DMS153 treated with DMSO at 0.1 percent for 48 hours (cell line): Measurements from ENCODE around the gene COL23A1.
"Not testable (repeated sequence)": the region's sequence is repeated elsewhere in the genome, so short reads cannot be mapped to it uniquely, and the experiment has no call there.

Experiments used
- DNase-seq: peaks from one replicate; lab custom pipeline; 2025; ENCODE audit not compliant: unreplicated experiment; lab: John Stamatoyannopoulos, UW

Gene COL23A1

DNA sequence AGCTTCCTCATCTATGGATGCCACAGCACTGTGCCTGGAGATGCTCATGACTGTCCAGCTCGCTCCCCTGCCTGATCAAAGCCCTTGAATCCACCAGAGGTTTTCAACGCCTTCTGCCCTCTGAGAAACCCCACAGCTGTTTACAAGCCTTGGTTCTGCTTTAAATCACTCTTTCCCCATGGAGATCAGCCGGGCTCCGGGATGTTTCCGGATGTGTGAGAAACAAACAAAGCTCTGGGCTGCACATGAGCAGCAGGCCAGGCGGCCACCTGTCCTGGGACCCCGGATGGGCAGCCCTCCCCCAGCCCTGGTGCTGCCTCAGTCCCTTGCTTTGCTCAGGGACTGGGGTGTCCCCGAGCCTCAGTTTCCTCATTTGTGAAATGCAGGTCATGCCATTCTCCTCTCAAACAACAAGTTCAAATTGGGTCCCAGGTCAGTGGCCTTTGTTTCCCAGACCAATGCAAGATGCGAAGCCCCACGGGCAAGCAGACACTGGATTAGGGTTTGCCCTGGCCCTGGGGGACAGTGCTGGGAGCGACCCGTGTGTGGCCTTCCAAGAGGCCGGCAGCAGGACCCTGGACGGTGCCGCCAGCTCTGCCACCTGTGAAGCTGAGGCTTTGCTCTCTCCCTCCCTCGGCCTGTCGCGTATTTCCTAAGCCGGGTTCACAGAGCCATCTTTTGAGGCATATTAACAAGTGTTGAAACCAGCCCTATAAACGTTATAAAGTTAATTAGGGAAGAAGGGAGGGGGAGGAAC lies 315.2 kb downstream of the COL23A1 start:
- no peak for DNase-seq

GRCh38 chr5:178273665-178274541 lies 316.3 kb downstream of the COL23A1 start:
- DNase-seq: no peak

- DNase-seq: no peak
Measured at GRCh38 chr5:178273041-178273440, 317.2 kb downstream of the COL23A1 start.

DNA sequence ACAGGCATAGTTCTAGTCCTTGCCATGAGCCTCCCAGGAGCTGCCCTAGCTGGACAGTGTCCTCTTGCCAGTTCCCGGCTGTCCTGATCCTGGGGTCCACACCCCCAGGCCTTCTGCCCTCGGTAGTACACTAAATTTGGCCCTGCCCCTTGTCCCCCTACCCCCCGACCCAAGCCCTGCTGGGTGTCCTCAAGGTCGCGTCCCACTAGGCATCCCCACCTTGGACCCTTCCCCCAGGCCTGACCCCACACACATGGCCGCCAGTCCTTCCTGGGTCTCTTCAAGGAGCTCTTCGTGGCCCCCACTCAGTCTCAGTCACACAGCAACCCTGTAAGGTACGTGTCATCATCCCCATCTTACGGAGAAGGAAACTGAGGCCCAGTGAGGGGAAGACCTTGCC lies 317.6 kb downstream of the COL23A1 start:
- no peak for DNase-seq

DNA sequence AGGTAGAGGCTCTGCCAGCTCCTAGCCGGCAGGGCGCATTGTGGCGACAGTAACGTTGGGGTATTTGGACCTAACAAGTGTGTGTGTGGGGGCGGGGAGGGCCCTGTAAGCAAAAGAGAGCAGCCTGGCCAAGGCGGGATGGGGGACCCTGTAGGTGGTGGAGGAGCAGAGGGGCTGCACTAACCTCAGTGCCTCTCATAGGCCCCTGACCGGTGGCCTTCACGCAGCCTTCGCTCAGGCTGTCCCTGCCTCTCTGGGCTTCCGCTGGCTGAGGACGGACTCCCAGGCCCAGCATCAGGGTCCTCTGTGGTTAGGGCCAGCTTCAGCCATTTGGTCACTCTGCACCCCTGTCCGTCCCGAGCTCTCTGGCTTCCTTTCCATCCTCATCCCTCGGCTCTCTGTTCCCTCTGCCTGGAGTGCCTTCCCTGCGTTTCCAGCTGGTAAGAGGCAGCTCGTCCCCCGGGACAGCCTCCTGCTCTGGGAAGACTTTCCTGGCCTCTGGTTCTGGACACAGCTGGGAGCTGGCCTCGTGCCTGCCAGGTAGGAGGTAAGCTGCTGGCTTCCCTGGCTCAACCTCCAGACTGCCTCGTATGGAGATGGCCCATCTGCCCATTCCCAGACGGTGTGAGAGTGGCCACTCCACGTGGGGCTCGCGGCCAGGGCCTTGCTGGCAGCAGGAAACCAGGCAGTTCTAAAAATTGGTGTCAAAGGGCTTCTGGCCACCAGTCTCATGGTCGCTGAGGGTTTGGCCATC lies 318.3 kb downstream of the COL23A1 start:
- DNase-seq: no peak

- DNase-seq: no peak
Measured at GRCh38 chr5:178271231-178271630, 319.0 kb downstream of the COL23A1 start.

DNA sequence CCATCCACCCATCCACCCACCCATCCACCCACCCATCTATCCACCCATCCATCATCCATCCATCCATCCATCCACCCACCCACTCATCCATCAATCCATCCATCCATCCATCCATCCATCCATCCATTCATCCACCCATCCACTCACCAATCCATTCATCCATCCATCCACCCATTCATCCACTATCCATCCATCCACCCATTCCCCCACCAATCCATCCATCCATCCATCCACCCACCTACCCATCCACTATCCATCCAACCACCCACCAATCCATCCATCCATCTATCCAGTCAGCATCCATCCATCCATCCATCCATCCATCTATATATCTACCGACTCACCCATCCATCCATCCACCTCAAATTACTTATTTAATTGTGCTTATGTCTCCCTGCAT lies 320.7 kb downstream of the COL23A1 start:
- no peak for DNase-seq

DNA sequence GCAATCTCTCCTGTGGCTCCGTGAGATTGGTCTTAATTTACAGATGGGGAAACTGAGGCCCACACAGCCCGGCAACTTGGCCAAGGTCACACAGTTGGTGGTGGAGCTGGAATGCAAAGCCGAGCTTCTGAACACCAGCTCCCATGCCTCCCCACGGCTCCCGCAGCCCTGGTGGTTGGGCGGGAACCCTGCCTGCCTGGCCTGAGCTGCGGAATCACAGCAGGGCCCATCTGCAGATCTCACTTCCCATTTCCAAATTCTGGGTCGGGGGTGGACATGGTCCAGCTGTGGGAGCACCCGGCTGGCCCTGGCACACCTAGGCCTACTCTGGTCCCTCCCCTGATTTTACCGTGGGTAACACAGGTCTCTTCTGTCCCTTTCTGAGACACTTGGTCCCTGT lies 322.3 kb downstream of the COL23A1 start:
- no peak for DNase-seq

- DNase-seq: no peak
Measured at GRCh38 chr5:178267245-178267644, 322.9 kb downstream of the COL23A1 start.

GRCh38 chr5:178266581-178266980 lies 323.6 kb downstream of the COL23A1 start:
- DNase-seq: no peak

- DNase-seq: no peak
Measured at GRCh38 chr5:178265746-178266145, 324.4 kb downstream of the COL23A1 start.

GRCh38 chr5:178264044-178264443 lies 326.1 kb downstream of the COL23A1 start:
- DNase-seq: no peak

- no peak for DNase-seq
Measured at GRCh38 chr5:178261666-178262600, 328.3 kb downstream of the COL23A1 start.

- DNase-seq: no peak
Measured at GRCh38 chr5:178259623-178260536, 330.3 kb downstream of the COL23A1 start.

GRCh38 chr5:178257650-178258049 lies 332.5 kb downstream of the COL23A1 start:
- DNase-seq: no peak

DNA sequence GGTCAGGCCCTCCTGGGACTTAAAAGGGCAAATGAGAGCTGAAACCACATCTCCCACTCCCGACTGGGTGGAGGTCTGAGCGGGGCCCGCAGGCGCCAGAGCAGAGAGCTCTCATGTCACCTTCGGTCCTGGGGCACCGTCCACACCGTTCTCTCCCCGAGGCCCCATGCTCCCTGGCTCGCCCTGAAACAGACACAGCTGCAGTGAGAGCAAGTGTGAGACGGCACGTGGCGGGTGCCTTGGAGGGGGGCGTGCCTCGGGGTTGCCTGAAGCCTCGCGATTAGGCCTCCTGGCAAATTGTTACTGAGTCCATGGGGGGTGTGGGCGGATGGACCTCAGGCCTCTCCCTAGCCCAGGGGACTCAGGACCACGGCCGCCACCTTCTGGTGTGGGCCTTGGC lies 333.4 kb downstream of the COL23A1 start:
- no peak for DNase-seq

DNA sequence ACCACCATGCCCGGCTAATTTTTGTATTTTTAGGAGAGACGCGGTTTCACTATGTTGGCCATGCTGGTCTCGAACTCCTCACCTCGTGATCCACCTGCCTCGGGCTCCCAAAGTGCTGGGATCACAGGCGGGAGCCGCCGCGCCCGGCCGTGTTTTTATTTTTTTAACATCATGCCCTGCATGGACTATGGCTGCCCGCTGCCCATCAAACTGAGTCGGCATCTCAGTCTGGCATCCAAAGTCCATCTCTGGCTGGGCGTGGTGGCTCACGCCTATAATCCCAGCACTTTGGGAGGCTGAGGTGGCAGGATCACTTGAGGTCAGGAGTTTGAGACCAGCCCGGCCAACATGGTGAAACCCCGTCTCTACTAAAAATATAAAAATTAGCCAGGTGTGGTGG lies 336.6 kb downstream of the COL23A1 start:
- DNase-seq: not testable (repeated sequence)

DNA sequence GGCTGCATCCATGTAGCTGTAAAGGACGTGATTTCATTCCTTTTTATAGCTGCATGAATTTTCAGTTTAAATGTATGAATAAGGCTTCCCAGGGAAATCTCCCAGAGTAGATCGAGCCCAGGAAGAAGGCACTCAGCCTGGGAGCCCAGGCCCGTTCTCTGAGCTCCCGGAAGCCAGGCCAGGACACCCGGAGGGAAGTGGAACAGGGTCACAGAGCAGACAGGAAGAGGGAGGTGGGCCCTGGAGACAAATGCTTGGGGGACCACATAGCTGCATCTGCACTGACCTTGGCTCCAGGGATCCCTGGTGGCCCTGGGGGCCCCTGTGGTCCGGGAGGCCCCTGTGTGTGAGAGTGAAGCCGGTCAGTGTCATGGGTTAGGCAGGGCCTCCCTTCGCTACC lies 337.9 kb downstream of the COL23A1 start:
- DNase-seq: no peak

DNA sequence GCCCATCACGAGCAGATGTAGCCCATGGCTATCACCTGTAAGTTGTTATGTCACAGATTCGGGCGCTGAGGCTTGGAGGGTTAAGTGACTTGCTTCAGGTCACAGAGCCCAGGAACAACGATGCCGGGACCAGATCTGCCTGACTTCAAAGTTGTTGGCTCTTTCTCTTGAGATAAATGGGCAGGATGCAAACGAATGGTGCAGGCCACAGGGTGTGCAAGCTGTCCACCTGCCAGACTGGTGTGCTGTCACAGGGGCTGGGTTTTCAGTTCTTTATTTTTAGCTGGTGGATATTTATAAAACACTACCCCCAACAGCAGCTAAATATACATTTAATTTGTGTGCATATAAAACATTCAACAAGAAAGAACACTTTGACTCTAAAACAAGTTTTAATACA lies 339.9 kb downstream of the COL23A1 start:
- DNase-seq: no peak
